SK-N-SH treated with all-trans-retinoic acid at 6 μM for 48 hours (cell line): ENCODE measurements around the gene SLC16A10.

ENCODE experiments used
- ARNTL ChIP-seq: fragments of 450-650 bp; formaldehyde crosslinking; IDR thresholded peaks from 2 replicates; pipeline ENCODE4 v1.5.0; 2020; ENCODE audit warnings: low read depth, mild to moderate bottlenecking, moderate library complexity, borderline replicate concordance
- BACH2 ChIP-seq: fragments of 250-450 bp; sonication (Bioruptor Pico); IDR thresholded peaks from 2 replicates; pipeline ENCODE4 v1.9.0; 2021; ENCODE audit warnings: mild to moderate bottlenecking, borderline replicate concordance
- CSDC2 ChIP-seq: fragments of 250-450 bp; sonication (Bioruptor Pico); IDR thresholded peaks from 2 replicates; pipeline ENCODE4 v1.5.0; 2020; ENCODE audit warnings: mild to moderate bottlenecking, moderate library complexity
- ESRRG ChIP-seq: fragments of 250-450 bp; sonication (Bioruptor Pico); IDR thresholded peaks from 2 replicates; pipeline ENCODE4 v1.6.1; 2021; ENCODE audit warnings: mild to moderate bottlenecking
- GLIS3 ChIP-seq: fragments of 250-450 bp; sonication (Bioruptor Pico); IDR thresholded peaks from 2 replicates; pipeline ENCODE4 v1.5.0; 2020; ENCODE audit warnings: mild to moderate bottlenecking, moderate library complexity
- RARB ChIP-seq: fragments of 250-450 bp; sonication (Bioruptor Pico); IDR thresholded peaks from 2 replicates; pipeline ENCODE4 v1.8.0; 2021; ENCODE audit warnings: mild to moderate bottlenecking, moderate library complexity
- TCF4 ChIP-seq: fragments of 250-450 bp; sonication (Bioruptor Pico); IDR thresholded peaks from 2 replicates; pipeline ENCODE4 v1.8.0; 2021; ENCODE audit warnings: mild to moderate bottlenecking, moderate library complexity, borderline replicate concordance
- ZFP3 ChIP-seq: fragments of 250-450 bp; sonication (Bioruptor Pico); IDR thresholded peaks from 2 replicates; pipeline ENCODE4 v1.5.0; 2020; ENCODE audit warnings: mild to moderate bottlenecking, moderate library complexity
- ZFP30 ChIP-seq: fragments of 450-650 bp; formaldehyde crosslinking; IDR thresholded peaks from 2 replicates; pipeline ENCODE4 v1.5.0; 2022; ENCODE audit warnings: mild to moderate bottlenecking, moderate library complexity
- ZNF8 ChIP-seq: fragments of 450-650 bp; formaldehyde crosslinking; IDR thresholded peaks from 2 replicates; pipeline ENCODE4 v1.5.0; 2020; ENCODE audit warnings: mild to moderate bottlenecking, moderate library complexity
- TF ChIP-seq, protein P1 (sequence below): fragments of 250-450 bp; sonication (Bioruptor Pico); IDR thresholded peaks from 2 replicates; pipeline ENCODE4 v1.5.1; 2020; ENCODE audit warnings: low read depth, mild to moderate bottlenecking, moderate library complexity
- TF ChIP-seq, protein P2 (sequence below): fragments of 250-450 bp; sonication (Bioruptor Pico); IDR thresholded peaks from 2 replicates; pipeline ENCODE4 v1.8.0; 2020; ENCODE audit warnings: mild to moderate bottlenecking, moderate library complexity, borderline replicate concordance
- TF ChIP-seq, protein P3 (sequence below): fragments of 250-450 bp; sonication (Bioruptor Pico); IDR thresholded peaks from 2 replicates; pipeline ENCODE4 v1.5.1; 2021; ENCODE audit warnings: mild to moderate bottlenecking, moderate library complexity
- TF ChIP-seq, protein P4 (sequence below): fragments of 250-450 bp; sonication (Bioruptor Pico); IDR thresholded peaks from 2 replicates; pipeline ENCODE4 v1.8.0; 2021; ENCODE audit warnings: low read depth, mild to moderate bottlenecking, moderate library complexity, borderline replicate concordance

DNA sequence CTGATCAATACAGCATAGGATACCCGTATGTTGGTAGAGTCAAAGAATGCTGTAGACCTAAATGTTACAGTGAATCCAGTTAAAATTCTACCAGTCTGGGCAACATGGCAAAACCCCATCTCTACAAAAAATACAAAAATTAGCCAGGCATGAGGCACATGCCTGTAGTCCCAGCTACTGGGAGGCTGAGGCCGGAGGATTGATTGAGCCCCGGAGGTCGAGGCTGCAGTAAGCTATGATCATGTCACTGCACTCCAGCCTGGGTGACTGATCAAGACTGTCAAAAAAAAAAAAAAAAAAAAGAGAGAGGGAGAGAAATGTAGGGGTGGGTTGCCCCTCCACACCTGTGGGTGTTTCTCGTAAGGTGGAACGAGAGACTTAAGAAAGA, 167.5 kb downstream of the SLC16A10 start:
- TF ChIP-seq, protein P1, sequence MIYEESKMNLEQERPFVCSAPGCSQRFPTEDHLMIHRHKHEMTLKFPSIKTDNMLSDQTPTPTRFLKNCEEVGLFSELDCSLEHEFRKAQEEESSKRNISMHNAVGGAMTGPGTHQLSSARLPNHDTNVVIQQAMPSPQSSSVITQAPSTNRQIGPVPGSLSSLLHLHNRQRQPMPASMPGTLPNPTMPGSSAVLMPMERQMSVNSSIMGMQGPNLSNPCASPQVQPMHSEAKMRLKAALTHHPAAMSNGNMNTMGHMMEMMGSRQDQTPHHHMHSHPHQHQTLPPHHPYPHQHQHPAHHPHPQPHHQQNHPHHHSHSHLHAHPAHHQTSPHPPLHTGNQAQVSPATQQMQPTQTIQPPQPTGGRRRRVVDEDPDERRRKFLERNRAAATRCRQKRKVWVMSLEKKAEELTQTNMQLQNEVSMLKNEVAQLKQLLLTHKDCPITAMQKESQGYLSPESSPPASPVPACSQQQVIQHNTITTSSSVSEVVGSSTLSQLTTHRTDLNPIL (CRISPR knock-in tag), result no peak
- TF ChIP-seq, protein P2, sequence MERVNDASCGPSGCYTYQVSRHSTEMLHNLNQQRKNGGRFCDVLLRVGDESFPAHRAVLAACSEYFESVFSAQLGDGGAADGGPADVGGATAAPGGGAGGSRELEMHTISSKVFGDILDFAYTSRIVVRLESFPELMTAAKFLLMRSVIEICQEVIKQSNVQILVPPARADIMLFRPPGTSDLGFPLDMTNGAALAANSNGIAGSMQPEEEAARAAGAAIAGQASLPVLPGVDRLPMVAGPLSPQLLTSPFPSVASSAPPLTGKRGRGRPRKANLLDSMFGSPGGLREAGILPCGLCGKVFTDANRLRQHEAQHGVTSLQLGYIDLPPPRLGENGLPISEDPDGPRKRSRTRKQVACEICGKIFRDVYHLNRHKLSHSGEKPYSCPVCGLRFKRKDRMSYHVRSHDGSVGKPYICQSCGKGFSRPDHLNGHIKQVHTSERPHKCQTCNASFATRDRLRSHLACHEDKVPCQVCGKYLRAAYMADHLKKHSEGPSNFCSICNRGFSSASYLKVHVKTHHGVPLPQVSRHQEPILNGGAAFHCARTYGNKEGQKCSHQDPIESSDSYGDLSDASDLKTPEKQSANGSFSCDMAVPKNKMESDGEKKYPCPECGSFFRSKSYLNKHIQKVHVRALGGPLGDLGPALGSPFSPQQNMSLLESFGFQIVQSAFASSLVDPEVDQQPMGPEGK, result no peak
- TF ChIP-seq, protein P3, sequence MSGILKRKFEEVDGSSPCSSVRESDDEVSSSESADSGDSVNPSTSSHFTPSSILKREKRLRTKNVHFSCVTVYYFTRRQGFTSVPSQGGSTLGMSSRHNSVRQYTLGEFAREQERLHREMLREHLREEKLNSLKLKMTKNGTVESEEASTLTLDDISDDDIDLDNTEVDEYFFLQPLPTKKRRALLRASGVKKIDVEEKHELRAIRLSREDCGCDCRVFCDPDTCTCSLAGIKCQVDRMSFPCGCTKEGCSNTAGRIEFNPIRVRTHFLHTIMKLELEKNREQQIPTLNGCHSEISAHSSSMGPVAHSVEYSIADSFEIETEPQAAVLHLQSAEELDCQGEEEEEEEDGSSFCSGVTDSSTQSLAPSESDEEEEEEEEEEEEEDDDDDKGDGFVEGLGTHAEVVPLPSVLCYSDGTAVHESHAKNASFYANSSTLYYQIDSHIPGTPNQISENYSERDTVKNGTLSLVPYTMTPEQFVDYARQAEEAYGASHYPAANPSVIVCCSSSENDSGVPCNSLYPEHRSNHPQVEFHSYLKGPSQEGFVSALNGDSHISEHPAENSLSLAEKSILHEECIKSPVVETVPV (CRISPR knock-in tag), result no peak
- TF ChIP-seq ARNTL (CRISPR knock-in tag) (no peak), ESRRG (CRISPR knock-in tag) (no peak), ZFP3 (CRISPR knock-in tag) (no peak), TCF4 (CRISPR knock-in tag) (no peak), ZFP30 (CRISPR knock-in tag) (no peak), ZNF8 (CRISPR knock-in tag) (no peak), RARB (CRISPR knock-in tag) (no peak), GLIS3 (no peak), CSDC2 (CRISPR knock-in tag) (no peak), BACH2 (CRISPR knock-in tag) (no peak)
- TF ChIP-seq, protein P4, sequence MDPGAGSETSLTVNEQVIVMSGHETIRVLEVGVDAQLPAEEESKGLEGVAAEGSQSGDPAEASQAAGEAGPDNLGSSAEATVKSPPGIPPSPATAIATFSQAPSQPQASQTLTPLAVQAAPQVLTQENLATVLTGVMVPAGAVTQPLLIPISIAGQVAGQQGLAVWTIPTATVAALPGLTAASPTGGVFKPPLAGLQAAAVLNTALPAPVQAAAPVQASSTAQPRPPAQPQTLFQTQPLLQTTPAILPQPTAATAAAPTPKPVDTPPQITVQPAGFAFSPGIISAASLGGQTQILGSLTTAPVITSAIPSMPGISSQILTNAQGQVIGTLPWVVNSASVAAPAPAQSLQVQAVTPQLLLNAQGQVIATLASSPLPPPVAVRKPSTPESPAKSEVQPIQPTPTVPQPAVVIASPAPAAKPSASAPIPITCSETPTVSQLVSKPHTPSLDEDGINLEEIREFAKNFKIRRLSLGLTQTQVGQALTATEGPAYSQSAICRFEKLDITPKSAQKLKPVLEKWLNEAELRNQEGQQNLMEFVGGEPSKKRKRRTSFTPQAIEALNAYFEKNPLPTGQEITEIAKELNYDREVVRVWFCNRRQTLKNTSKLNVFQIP (CRISPR knock-in tag), result no peak
